Heart right ventricle (tissue), 16 donors: Measurements from ENCODE around the gene ABCA7. TPM values are rescaled to one million over a fixed set of nuclear protein-coding genes. Genes with fewer than 3 reads are reported as not detected.
A peak's percentile ranks its signal among the peaks of the same experiment; 100 is the strongest.

ENCODE experiments used
- ATAC-seq, 8 donors: fragments of 200-7000 bp; cut with Tn5 transposase; one replicate each; pipeline ENCODE4 v1.9.1; 2020; ENCODE audit warnings: mild to moderate bottlenecking in 8 of 8, moderate library complexity in 8 of 8, moderate number of reproducible peaks in 1 of 8
- DNase-seq, 2 donors: peaks; one replicate each; pipeline ENCODE4 v3.0.0-alpha.2; 2020
- H3K27ac ChIP-seq, 10 donors: fragments of 200-600 bp; sonication (generic) in 2 of 10; one replicate each; pipeline versions ENCODE4 v1.5.0 to v1.8.0; 2020 to 2022; ENCODE audit warnings: mild to moderate bottlenecking in 3 of 10
- H3K27me3 ChIP-seq, 7 donors: fragments of 200-600 bp; one replicate each; pipeline ENCODE4 v1.8.0; 2021 to 2022; ENCODE audit warnings: mild to moderate bottlenecking in 2 of 7
- H3K36me3 ChIP-seq, 9 donors: fragments of 200-600 bp; sonication (generic) in 1 of 9; one replicate each; pipeline versions ENCODE4 v1.5.0 to v1.8.0; 2020 to 2022; ENCODE audit warnings: mild to moderate bottlenecking in 2 of 9
- H3K4me1 ChIP-seq, 9 donors: fragments of 200-600 bp; sonication (generic) in 1 of 9; one replicate each; pipeline versions ENCODE4 v1.5.0 to v1.8.0; 2020 to 2022; ENCODE audit warnings: mild to moderate bottlenecking in 4 of 9
- H3K4me3 ChIP-seq, 10 donors: fragments of 200-600 bp; sonication (generic) in 2 of 10; one replicate each; pipeline versions ENCODE4 v1.5.0 to v1.8.0; 2020 to 2022; ENCODE audit warnings: mild to moderate bottlenecking in 7 of 10, moderate library complexity in 2 of 10
- H3K9me3 ChIP-seq, 11 donors: fragments of 200-600 bp in 10 of 11; sonication (generic) in 2 of 11; one replicate each; pipeline versions ENCODE4 v1.5.0 to v1.8.0; 2013 to 2022; ENCODE audit warnings: mild to moderate bottlenecking in 2 of 11, control low read depth in 1 of 11, moderate library complexity in 1 of 11
- WGBS, 2 donors: extraction: QIAGEN DNeasy Blood & Tissue Kit; methylation state at CpG; one replicate each; pipeline ENCODE4 v1.1.7; 2013; ENCODE audit warnings: inconsistent platforms in 1 of 2; 5-methylcytosine and 5-hydroxymethylcytosine counted together
- intact Hi-C, 10 donors: fragments of 100-400 bp; cut with DNase I; formaldehyde crosslinking; loops; one replicate each; pipeline versions ENCODE4 v1.11.1 to v1.14.2; 2022
- polyA plus RNA-seq, 2 donors: library from polyadenylated mRNA; stranded (reverse); fragments of 200-250 nt; gene quantifications; one replicate each; pipeline ENCODE4 v1.2.3, GENCODE V29; 2013
- total RNA-seq, 10 donors: library from RNA; stranded (reverse); fragmentation: NEBNext Ultra II Directional in 3 of 10; extraction: Animal tissue kit (Norgen Biotek cat#: 25700) in 3 of 10; gene quantifications; one replicate each; pipeline versions ENCODE4 v1.2.1 to v1.2.4, GENCODE V29; 2021 to 2023
- TF ChIP-seq, protein P1 (sequence below), 9 donors: fragments of 200-600 bp; sonication (generic) in 2 of 9; IDR thresholded peaks; one replicate each; pipeline versions ENCODE4 v1.5.0 to v1.8.0; 2021 to 2022; ENCODE audit warnings: antibody characterized with exemption in 9 of 9, mild to moderate bottlenecking in 5 of 9, moderate library complexity in 1 of 9
- donor health status: Arrhythmogenic right ventricular cardiomyopathy.
- donor health status: ischemic (EF 13 %, LVEDD 7.1; RV severe dilation, severe dysfunction).
- donor health status: healthy with polysubstance abuse.
- donor health status: DM: no; HTN: yes; CAD: no.
- donor health status: DM: no; HTN: no; CAD: no.
- donor health status: ischemic (EF 25% LVEDD 6.9; RV normal size, moderate dysfunction).
- donor health status: ischemic (EF 25% LVEDD 5.7; RV mildly dilated, moderate dysfunction).
- donor health status: healthy.
- donor health status: DM: yes; HTN: yes; CAD: no.
- donor health status: Ischemic cardiomyopathy.
- donor health status: ischemic (EF 35%, LVEDD 5.7; RV mildly dilated, moderate dysfunction).
- donor health status: nonischemic (EF 11% LVEDD 7.7; RV severe dilation, severe dysfunction).
- donor health status: DM: yes; HTN: yes; CAD: no.
- donor health status: PGD.
- donor health status: ischemic (EF 29% LVEDD 5.4; RV normal size, mild dysfunction).
- donor health status: nonischemic (EF 23%, LVEDD 6.1; RV moderate dilation, normal function).

Gene ABCA7
- total and polyA plus RNA-seq, 12 donors = 2.7 to 23.4 (median 5.6) TPM

DNA sequence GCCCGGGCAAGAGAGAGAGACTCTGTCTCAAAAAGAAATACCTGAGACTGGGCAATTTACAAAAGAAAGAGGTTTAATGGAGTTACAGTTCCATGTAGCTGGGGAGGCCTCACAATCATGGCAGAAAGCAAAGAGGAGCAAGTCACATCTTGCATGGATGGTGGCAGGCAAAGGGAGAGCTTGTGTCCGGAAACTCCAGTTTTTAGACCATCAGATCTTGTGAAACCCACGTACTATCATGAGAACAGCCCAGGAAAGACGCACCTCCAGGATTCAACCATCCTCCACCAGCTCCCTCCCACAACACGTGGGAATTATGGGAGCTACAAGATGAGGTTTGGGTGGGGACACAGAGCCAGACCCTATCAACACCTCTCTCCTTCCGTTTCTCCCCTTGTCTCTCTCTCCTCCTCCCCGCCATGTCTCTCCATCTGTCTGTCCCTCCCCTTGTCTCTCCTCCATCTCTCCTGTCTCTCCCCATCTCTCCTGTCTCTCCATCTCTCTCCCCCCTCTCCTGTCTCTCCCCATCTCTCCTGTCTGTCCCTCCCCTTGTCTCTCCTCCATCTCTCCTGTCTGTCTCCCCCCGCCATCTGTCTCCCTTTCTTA is 45.2 kb downstream of the ABCA7 start:
- peaks cover 0 to 3% (median 0%) of the 10 kb centered on the region in 7 donors for H3K27me3 ChIP-seq
- no peaks in the 10 kb centered on the region for H3K9me3 ChIP-seq
- no peak overlapping the region for H3K27ac ChIP-seq
- peaks cover 0 to 67% (median 5%) of the 10 kb centered on the region in 9 donors for H3K4me1 ChIP-seq
- DNase-seq = no peak
- no peak for ATAC-seq
- H3K36me3 ChIP-seq = peaks cover 0 to 90% (median 12%) of the 10 kb centered on the region in 9 donors
- 61 to 73% methylated on average over 8 of the region's 8 CpGs for WGBS, 2 donors
- intact Hi-C loops = no loop called here
- TF ChIP-seq, protein P1, sequence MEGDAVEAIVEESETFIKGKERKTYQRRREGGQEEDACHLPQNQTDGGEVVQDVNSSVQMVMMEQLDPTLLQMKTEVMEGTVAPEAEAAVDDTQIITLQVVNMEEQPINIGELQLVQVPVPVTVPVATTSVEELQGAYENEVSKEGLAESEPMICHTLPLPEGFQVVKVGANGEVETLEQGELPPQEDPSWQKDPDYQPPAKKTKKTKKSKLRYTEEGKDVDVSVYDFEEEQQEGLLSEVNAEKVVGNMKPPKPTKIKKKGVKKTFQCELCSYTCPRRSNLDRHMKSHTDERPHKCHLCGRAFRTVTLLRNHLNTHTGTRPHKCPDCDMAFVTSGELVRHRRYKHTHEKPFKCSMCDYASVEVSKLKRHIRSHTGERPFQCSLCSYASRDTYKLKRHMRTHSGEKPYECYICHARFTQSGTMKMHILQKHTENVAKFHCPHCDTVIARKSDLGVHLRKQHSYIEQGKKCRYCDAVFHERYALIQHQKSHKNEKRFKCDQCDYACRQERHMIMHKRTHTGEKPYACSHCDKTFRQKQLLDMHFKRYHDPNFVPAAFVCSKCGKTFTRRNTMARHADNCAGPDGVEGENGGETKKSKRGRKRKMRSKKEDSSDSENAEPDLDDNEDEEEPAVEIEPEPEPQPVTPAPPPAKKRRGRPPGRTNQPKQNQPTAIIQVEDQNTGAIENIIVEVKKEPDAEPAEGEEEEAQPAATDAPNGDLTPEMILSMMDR (IDR thresholded peaks at IDR 0.05) = no peak
- H3K4me3 ChIP-seq = no peak overlapping the region

DNA sequence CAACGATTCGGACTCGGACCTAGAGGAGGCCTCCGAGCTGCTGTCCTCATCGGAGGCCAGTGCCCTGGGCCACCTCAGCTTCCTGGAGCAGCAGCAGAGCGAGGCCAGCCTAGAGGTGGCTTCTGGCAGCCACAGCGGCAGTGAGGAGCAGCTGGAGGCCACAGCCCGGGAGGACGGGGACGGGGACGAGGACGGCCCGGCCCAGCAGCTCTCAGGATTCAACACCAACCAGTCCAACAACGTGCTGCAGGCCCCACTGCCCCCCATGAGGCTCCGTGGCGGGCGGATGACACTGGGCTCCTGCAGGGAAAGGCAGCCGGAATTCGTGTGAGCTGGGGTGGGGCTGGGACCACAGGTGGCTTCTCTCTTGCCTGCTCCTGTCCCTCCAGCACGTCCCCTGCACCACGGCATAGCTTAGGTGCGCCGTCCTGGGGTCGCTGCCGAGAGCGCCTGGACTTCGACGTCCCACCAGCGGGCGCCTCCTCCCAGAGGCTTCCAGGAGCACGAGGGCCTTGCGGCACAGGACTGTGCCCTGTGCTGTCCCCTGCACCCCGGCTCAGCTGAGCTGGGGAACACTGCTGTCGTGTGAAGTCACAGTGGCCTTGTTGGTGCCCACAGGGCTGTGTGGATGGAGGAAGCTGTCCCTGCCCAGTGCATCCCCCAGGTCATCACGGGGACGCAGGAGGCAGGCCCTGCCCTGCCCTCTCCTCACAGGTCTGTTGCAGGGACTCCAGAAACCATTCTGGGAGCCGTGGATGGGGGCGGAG is 46.0 kb downstream of the ABCA7 start:
- intact Hi-C loops = no loop called here
- Histone ChIP-seq H3K9me3 (no peaks in the 10 kb centered on the region), H3K27ac (no peak overlapping the region), H3K27me3 (peaks cover 0 to 3% (median 0%) of the 10 kb centered on the region in 7 donors), H3K36me3 (peaks cover 0 to 90% (median 16%) of the 10 kb centered on the region in 9 donors), H3K4me1 (peaks cover 0 to 69% (median 5%) of the 10 kb centered on the region in 9 donors), H3K4me3 (no peak overlapping the region)
- DNase-seq = no peak
- ATAC-seq = no peak
- WGBS, 2 donors = 71 to 72% methylated on average over 38 of the region's 38 CpGs
- TF ChIP-seq, protein P1 (IDR thresholded peaks at IDR 0.05) = no peak

DNA sequence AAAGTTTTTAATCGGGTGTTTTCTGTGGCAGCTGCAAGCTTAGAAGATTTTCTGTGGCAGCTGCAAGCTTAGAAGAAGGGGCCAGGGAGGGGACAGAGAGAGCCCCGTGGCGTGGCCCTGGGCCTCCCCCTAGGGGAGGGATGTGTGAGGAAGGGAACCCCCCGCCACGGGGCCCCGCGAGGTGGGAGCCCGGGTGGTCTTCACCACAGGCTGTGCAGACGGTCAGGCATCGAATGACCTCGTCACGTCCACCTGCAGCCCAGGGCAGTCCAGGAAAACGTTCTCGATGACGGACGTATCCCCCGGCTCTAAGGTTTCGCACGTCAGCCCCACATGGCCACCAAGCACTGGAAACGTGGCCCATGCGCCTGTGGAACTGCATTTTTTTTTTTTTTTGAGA is 46.7 kb downstream of the ABCA7 start:
- Histone ChIP-seq H3K4me1 (peaks cover 0 to 63% (median 5%) of the 10 kb centered on the region in 9 donors), H3K27me3 (peaks cover 0 to 3% (median 0%) of the 10 kb centered on the region in 7 donors), H3K4me3 (no peak overlapping the region), H3K36me3 (peaks cover 0 to 90% (median 23%) of the 10 kb centered on the region in 9 donors), H3K9me3 (no peaks in the 10 kb centered on the region), H3K27ac (peak overlapping the region in 1 of 10 donors; percentile 88)
- DNase-seq = no peak
- TF ChIP-seq, protein P1 (IDR thresholded peaks at IDR 0.05) = no peak
- 81 to 83% methylated on average over 21 of the region's 21 CpGs for WGBS, 2 donors
- no peak for ATAC-seq
- intact Hi-C loops = no loop called here

DNA sequence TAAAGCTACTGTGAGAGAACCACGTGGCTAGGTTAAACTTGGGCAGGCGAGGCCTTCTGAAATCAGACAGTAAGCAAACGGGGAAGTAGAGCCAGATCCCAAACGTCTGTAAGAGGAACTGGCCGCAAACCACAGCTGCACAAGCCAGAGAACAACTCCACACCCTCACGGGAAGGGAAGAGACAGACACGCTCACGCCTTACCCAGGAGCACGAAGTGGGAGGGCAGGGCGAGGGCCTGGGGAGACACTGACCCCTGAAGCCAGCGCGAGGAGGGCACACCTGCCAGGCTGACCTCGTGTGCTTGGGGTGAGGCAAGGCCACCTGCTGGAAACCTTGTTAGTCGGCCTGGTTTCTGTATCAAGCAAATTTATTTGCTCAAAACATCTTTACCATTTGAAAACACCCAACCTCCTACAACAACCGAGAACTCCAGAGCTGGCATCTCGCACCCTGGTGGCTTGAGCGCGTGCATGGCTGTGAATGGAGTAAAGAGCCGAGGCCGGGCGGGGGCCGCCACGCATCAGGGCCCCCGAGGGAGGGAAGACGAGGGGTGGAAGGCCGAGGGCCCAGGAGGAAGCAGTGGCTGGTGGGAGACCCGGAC is 48.0 kb downstream of the ABCA7 start:
- H3K9me3 ChIP-seq = no peaks in the 10 kb centered on the region
- TF ChIP-seq, protein P1 (IDR thresholded peaks at IDR 0.05) = no peak
- no peak for DNase-seq
- no peak overlapping the region for H3K4me3 ChIP-seq
- peaks cover 0 to 54% (median 5%) of the 10 kb centered on the region in 9 donors for H3K4me1 ChIP-seq
- ATAC-seq = peak in 7 of 8 donors; percentile 26 to 75 (median 39)
- 72% methylated on average over 27 of the region's 27 CpGs for WGBS, 2 donors
- H3K36me3 ChIP-seq = peaks cover 0 to 97% (median 26%) of the 10 kb centered on the region in 9 donors
- no peaks in the 10 kb centered on the region for H3K27me3 ChIP-seq
- intact Hi-C loops = no loop called here
- peak overlapping the region in 9 of 10 donors; percentile 23 to 88 (median 46) for H3K27ac ChIP-seq
